Esophagus (tissue), 2 donors: ENCODE data around the gene ANKRD26. TPM values are rescaled to one million over a fixed set of nuclear protein-coding genes. Genes with fewer than 3 reads are reported as not detected.

Source experiments
- H3K27ac ChIP-seq, 2 donors: one replicate each; pipeline ENCODE4 v1.5.1; 2013; ENCODE audit warnings: low read depth in 2 of 2, mild to moderate bottlenecking in 2 of 2, inconsistent platforms in 1 of 2, low read length in 1 of 2, moderate library complexity in 1 of 2
- H3K27me3 ChIP-seq, 2 donors: one replicate each; pipeline ENCODE4 v1.6.1; 2013; ENCODE audit warnings: low read length in 2 of 2, control low read depth in 1 of 2, mild to moderate bottlenecking in 1 of 2; ENCODE audit not compliant: insufficient read depth in 2 of 2, control insufficient read depth in 1 of 2
- H3K36me3 ChIP-seq, 2 donors: one replicate each; pipeline ENCODE4 v1.6.1; 2013; ENCODE audit warnings: low read length in 1 of 2; ENCODE audit not compliant: control insufficient read depth in 2 of 2, insufficient read depth in 2 of 2
- H3K4me1 ChIP-seq, 2 donors: one replicate each; pipeline ENCODE4 v1.6.1; 2013; ENCODE audit warnings: low read length in 1 of 2; ENCODE audit not compliant: control insufficient read depth in 2 of 2, insufficient read depth in 2 of 2
- H3K4me3 ChIP-seq, 2 donors: one replicate each; pipeline ENCODE4 v1.5.1; 2013; ENCODE audit warnings: low read length in 2 of 2, mild to moderate bottlenecking in 2 of 2, low read depth in 1 of 2, moderate library complexity in 1 of 2
- H3K9me3 ChIP-seq, 2 donors: one replicate each; pipeline ENCODE4 v1.6.1; 2013; ENCODE audit warnings: mild to moderate bottlenecking in 2 of 2, low read depth in 1 of 2, low read length in 1 of 2, moderate library complexity in 1 of 2; ENCODE audit not compliant: control insufficient read depth in 2 of 2, insufficient read depth in 1 of 2
- WGBS, 2 donors: extraction: QIAGEN DNeasy Blood & Tissue Kit; methylation state at CpG; one replicate each; pipeline ENCODE4 v1.1.7; 2013; 5-methylcytosine and 5-hydroxymethylcytosine counted together
- polyA plus RNA-seq, 2 donors: library from polyadenylated mRNA; stranded (reverse); fragments of 200-250 nt; gene quantifications; one replicate each; pipeline ENCODE4 v1.2.3, GENCODE V29; 2013
- donor health status: healthy with polysubstance abuse.
- donor health status: Bipolar disorder and iron deficiency.

Gene ANKRD26
- polyA plus RNA-seq, 2 donors, result 1.5 to 2.6 TPM

- 85 to 87% methylated on average over 5 of the region's 5 CpGs for WGBS, 2 donors
- Histone ChIP-seq H3K27ac (no peak overlapping the region), H3K4me3 (no peak overlapping the region), H3K4me1 (no peaks in the 10 kb centered on the region), H3K36me3 (peaks cover 0 to 3% of the 10 kb centered on the region in 2 donors), H3K9me3 (no peaks in the 10 kb centered on the region), H3K27me3 (no peaks in the 10 kb centered on the region)
Observed at GRCh38 chr10:27035163-27035562, 65.1 kb downstream of the ANKRD26 start.

DNA sequence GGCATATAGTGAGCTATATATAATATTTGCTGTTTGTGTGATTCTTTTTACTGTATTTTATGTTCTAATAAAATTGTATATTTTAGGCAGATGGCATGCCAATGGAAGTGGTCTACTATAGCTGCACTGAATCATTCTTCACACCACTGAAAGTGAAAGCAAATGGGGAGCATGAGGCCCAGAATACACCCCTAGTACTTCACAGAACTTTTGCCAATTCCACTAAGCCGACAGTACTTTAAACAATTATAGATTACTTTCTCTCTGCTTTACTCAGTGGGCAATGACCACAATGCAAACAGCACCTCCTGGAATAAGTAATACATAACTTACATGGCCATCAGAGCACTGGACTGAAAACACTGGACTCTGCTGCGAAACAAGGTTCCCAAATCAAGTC, 70.2 kb downstream of the ANKRD26 start:
- H3K4me3 ChIP-seq, result no peak overlapping the region
- peaks cover 0 to 3% of the 10 kb centered on the region in 2 donors for H3K36me3 ChIP-seq
- no peaks in the 10 kb centered on the region for H3K27me3 ChIP-seq
- H3K4me1 ChIP-seq, result no peaks in the 10 kb centered on the region
- WGBS, 2 donors, result 83 to 87% methylated on average over 2 of the region's 2 CpGs
- no peaks in the 10 kb centered on the region for H3K9me3 ChIP-seq
- no peak overlapping the region for H3K27ac ChIP-seq

DNA sequence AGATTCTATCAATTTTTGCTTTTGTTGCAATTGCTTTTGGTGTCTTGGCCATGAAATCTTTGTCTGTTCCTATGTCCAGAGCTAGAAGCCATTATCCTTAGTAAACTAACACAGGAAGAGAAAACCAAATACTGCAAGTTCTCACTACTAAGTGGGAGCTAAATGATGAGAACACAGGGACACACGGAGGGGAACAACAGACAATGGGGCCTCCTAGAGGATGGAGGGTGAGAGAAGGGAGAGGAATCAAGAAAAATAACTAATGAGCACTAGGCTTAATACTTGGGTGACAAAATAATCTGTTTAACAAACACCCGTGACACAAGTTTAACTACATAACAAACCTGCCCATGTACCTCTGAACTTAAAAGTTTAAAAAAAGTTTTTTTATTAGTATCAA, 78.2 kb downstream of the ANKRD26 start:
- Histone ChIP-seq H3K9me3 (no peaks in the 10 kb centered on the region), H3K4me3 (no peak overlapping the region), H3K36me3 (peaks cover 0 to 3% of the 10 kb centered on the region in 2 donors), H3K27ac (no peak overlapping the region), H3K4me1 (no peaks in the 10 kb centered on the region), H3K27me3 (no peaks in the 10 kb centered on the region)
- WGBS, 2 donors, result 82 to 83% methylated on average over 2 of the region's 2 CpGs

GRCh38 chr10:27020243-27020642, 80.1 kb downstream of the ANKRD26 start:
- Histone ChIP-seq H3K36me3 (peaks cover 0 to 3% of the 10 kb centered on the region in 2 donors), H3K27ac (no peak overlapping the region), H3K27me3 (no peaks in the 10 kb centered on the region), H3K9me3 (no peaks in the 10 kb centered on the region), H3K4me3 (no peak overlapping the region), H3K4me1 (no peaks in the 10 kb centered on the region)
- WGBS, 2 donors, result 86 to 93% methylated on average over 5 of the region's 5 CpGs

- Histone ChIP-seq H3K27ac (no peak overlapping the region), H3K4me3 (no peak overlapping the region), H3K27me3 (no peaks in the 10 kb centered on the region), H3K4me1 (no peaks in the 10 kb centered on the region), H3K9me3 (no peaks in the 10 kb centered on the region), H3K36me3 (peaks cover 0 to 3% of the 10 kb centered on the region in 2 donors)
- 74% methylated on average over 4 of the region's 4 CpGs for WGBS, 2 donors
Observed at GRCh38 chr10:27019827-27020226, 80.5 kb downstream of the ANKRD26 start.

DNA sequence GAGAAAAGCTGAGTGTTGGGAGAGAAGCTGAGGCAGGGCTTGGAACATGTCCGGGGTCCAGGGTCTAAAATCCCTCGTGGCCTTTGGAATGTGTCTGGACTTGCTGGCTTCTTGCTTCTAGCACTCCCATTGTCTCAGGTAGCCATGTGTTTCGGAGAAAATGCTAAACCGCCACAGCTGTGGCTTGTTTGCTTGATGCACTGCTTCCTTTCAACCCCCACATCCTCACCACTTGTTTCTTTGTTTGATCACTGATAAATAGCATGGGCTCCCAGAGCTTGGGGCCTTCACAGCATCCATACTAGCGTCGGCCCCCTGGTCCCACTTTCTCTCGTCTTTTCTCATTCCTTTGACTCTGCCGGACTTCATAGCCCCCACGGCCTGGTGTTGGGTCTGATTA, 102.7 kb downstream of the ANKRD26 start:
- WGBS, 2 donors, result 91 to 93% methylated on average over 9 of the region's 9 CpGs
- Histone ChIP-seq H3K4me3 (no peak overlapping the region), H3K36me3 (no peaks in the 10 kb centered on the region), H3K27me3 (no peaks in the 10 kb centered on the region), H3K4me1 (no peaks in the 10 kb centered on the region), H3K27ac (no peak overlapping the region), H3K9me3 (no peaks in the 10 kb centered on the region)

- H3K27me3 ChIP-seq, result no peaks in the 10 kb centered on the region
- H3K36me3 ChIP-seq, result no peaks in the 10 kb centered on the region
- no peaks in the 10 kb centered on the region for H3K9me3 ChIP-seq
- no peak overlapping the region for H3K27ac ChIP-seq
- H3K4me1 ChIP-seq, result no peaks in the 10 kb centered on the region
- no peak overlapping the region for H3K4me3 ChIP-seq
- WGBS, 2 donors, result 93 to 94% methylated on average over 3 of the region's 3 CpGs
Observed at GRCh38 chr10:26994743-26995142, 105.6 kb downstream of the ANKRD26 start.

GRCh38 chr10:26987851-26988250, 112.4 kb downstream of the ANKRD26 start:
- Histone ChIP-seq H3K27ac (no peak overlapping the region), H3K4me3 (no peak overlapping the region), H3K9me3 (no peaks in the 10 kb centered on the region), H3K36me3 (no peaks in the 10 kb centered on the region), H3K4me1 (no peaks in the 10 kb centered on the region), H3K27me3 (no peaks in the 10 kb centered on the region)
- WGBS, 2 donors, result 75% methylated on average over 1 of the region's 1 CpG

DNA sequence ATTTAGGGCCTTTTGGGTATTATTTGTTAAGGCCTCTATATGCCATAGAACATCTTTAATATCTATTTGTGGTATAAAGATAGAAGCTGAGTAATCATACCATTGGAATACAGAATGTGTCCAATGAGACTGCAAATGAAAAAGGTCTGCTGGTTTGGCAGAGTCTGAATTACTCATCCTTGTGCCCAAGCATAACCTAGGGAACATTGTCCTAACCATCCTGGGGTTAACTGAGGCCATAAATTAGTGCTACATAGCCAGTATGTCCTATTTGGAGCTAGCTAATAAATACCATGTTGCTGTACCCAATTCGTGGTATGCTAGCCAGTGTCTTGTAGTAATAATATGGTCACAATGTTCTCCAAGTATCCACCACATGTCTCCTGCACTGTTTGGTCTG, 117.1 kb downstream of the ANKRD26 start:
- Histone ChIP-seq H3K4me3 (no peak overlapping the region), H3K27ac (no peak overlapping the region), H3K27me3 (no peaks in the 10 kb centered on the region), H3K36me3 (no peaks in the 10 kb centered on the region), H3K9me3 (no peaks in the 10 kb centered on the region), H3K4me1 (no peaks in the 10 kb centered on the region)
- WGBS, 2 donors, result 88 to 95% methylated on average over 1 of the region's 1 CpG

GRCh38 chr10:26982058-26982457, 118.2 kb downstream of the ANKRD26 start:
- no peak overlapping the region for H3K27ac ChIP-seq
- H3K36me3 ChIP-seq, result no peaks in the 10 kb centered on the region
- no peaks in the 10 kb centered on the region for H3K4me1 ChIP-seq
- H3K4me3 ChIP-seq, result no peak overlapping the region
- no peaks in the 10 kb centered on the region for H3K27me3 ChIP-seq
- WGBS, 2 donors, result 81 to 87% methylated on average over 1 of the region's 1 CpG
- no peaks in the 10 kb centered on the region for H3K9me3 ChIP-seq
